Esophagus mucosa (tissue), 1 donor: ENCODE measurements around the gene MT3. TPM values are rescaled to one million over a fixed set of nuclear protein-coding genes. Genes with fewer than 3 reads are reported as not detected.
"Not testable (repeated sequence)": the region's sequence is repeated elsewhere in the genome, so short reads cannot be mapped to it uniquely, and the experiment has no call there.

Experiments used
- ATAC-seq: fragments of 200-7000 bp; cut with Tn5 transposase; one replicate; pipeline ENCODE4 v1.9.1; 2020
- total RNA-seq: library from RNA; stranded (reverse); gene quantifications from one replicate; pipeline ENCODE4 v1.2.4, GENCODE V29; 2023
- donor health status: DM: yes; HTN: yes; CAD: no.

The MT3 gene
- total RNA-seq, 1 donor from 2014 or later: not detected

DNA sequence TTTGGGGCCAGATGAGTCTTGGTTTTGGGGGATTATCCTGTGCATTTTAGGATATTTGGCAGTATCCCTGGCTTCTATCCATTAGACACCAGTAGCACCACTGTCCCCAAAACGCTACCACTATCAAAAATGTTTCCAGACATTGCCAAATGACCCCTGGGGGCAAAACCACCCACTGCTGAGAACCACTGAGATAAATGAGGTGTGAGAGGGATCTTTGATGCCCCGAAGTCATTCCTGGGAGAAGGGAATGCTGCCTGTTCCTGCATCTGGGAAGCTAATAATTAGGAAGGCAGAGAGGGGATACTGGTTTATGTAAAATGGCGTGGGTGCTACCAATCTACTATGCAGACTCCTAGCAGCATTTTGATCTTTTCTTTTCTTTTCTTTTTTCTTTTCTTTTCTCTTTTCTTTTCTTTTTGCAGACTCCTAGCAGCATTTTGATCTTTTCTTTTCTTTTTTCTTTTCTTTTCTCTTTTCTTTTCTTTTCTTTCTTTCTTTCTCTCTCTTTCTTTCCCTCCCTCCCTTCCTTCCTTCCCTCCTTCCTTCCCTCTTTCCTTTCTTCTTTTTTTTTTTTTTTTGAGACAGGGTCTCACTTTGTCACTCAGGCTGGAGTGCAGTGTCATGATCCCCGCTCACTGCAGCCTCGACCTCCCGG, 8.8 kb upstream of the MT3 start:
- ATAC-seq: no peak

DNA sequence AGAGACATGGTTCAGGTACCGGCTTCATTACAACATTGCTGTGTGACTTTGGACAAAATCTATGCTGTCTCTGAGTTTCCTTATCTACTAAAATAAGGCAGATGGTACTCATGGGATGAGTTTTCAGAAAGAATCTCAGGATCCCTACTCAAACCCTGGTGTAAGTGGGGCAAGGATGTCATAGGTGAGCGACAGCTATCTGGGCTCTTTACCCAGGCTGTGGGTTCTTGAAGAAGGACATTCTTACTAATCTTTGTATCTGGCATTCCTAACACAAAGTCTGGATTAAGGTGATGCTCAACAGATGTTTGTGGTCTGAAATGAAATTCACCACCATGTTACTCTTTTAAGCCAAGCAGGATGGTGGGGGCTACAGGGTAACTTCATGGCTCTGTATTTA, 6.4 kb upstream of the MT3 start:
- ATAC-seq: not testable (repeated sequence)

DNA sequence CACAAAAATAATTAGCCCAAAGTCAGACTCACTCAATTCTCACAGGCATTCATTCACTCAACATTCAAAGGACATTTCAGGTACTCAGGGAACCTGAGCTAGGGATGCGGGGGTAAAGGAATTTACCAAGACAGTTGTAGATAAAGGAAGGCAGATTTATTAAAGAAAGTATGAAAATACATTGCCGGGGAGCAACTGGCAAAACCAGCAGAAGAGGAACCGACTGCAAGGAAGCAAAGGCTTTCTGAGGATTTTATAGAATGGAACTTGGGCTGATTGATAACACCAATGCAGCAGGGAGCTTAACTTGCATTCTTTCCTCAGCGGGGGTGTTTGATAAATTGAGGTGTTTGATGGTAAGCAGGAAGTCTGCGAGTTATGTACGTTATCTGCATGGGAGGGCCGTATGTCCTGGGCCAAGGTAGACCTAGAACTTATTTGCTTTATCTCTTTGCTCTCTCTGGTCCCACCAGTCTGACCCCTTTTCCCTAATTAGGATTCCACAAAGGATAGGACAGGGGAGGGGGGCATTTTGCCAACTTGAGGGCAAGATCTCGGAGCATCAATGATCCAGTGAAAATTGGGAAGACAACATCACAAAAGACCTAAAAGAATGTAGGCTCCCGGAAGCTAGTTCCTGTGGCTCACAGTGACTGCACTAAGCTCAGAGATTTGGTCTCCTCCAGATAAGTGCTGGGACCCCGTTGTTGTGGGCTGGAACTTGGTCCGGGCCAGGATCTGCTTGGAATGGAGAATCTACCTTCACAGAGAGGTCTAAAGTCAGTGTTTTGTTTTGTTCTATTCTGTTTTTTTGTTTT, 5.8 kb upstream of the MT3 start:
- ATAC-seq: no peak

DNA sequence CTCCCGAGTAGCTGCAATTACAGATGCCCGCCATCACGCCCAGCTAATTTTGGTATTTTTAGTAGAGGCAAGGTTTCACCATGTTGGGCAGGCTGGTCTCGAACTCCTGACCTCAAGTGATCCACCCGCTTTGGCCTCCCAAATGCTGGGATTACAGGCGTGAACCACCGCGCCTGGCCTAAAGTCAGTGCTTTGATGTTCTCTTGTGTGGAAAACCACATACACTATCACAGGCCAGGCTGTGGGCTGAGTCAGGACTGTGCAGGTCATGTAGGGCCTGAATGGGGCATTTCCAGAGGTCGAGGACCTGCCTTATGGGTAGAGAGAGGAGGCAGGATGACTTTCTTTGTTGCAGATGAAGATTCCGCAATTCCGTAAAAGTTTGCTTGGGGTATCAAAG, 5.1 kb upstream of the MT3 start:
- no peak for ATAC-seq

DNA sequence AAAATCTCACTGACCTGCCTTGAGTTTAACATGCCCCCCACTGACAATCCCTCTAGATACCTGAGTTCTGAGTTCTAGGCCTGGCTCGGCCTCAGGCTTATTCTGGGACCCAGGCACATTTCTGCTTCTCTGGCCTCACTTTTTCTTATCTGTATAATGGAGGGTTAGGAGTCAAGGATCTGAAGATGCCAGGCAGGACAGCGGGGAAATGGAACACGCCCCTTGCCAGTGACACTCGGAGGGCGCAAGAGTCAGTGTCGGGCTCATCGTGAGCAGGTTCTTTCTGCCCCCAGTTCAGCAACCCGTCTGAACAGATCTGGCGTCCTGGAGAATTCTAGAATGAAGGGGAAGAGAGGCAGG, 567 bp upstream of the MT3 start:
- ATAC-seq: no peak

DNA sequence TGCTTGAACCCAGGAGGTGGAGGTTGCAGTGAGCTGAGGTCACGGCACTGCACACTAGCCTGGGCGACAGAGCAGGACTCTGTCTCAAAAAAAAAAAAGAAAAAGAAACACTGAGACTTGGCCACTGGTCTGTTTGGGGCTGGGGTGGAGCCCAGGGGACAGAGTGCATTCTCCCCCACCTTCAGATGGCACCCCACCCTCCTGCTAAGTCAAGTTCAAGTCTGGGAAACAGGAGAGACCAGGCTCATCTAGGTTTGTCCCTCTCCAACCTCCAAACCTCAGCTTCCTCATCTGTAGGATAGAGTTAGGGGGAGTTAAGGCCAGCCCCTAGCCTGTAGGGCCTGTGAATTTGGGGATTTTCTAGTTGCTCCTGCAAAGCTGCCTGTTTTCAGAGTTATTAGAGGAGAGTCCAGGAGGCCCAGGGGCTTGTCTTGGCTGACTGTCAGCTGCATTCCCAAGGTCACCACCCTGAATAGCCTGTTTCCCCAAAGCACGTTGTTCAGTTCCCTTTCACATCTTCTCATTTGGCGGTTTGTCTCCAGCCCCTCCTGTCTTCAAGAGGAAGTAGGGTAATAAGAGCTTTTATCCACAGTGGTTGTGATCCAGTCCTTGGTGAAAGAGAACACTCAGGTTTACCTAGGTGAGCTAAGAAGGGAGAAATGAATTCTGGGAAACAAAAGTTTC, 2.2 kb downstream of the MT3 start:
- no peak for ATAC-seq

DNA sequence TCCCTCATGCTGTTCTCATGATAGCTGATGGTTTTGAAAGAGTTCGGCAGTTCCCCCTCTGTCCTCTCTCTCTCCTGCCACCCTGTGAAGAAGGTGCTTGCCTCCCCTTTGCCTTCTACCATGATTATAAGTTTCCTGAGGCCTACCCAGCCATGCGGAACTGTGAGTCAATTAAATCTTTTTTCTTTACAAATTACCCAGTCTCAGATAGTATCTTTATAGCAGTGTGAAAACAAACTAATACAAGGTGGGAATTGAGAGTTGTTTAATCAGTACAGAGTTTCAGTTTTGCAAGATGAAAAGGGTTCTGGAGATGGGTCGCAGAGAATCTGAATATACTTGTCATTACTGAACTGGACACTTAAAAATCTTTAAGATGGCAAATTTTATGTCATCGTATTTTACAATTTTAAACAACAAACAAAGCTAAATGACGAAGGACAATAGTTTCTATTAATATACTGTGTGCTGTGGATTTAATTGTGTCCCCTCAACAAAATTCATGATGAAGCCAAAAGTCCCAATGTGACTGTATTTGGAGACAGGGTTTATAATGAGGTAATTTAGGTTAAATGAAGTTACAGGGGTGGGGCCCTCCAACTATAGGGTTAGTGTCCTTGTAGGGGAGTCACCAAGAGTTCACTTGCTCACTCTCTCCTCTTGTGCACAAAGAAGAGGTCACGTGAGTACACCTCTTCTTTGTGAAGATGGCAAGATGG, 4.4 kb downstream of the MT3 start:
- ATAC-seq: no peak

DNA sequence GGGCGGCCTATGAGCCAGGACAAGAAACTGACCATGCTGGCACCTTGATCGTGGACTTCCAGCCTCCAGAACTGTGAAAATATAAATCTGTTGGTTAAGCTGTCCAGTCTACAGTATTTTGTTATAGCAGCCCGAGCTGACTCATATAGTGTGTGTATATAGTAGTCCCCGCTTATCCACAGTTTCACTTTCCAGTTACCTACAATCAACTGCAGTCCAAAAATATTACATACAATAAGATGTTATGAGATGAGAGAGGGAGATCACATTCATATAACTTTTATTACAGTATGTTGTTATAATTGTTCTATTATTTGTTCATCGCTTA, 4.9 kb downstream of the MT3 start:
- ATAC-seq: no peak

DNA sequence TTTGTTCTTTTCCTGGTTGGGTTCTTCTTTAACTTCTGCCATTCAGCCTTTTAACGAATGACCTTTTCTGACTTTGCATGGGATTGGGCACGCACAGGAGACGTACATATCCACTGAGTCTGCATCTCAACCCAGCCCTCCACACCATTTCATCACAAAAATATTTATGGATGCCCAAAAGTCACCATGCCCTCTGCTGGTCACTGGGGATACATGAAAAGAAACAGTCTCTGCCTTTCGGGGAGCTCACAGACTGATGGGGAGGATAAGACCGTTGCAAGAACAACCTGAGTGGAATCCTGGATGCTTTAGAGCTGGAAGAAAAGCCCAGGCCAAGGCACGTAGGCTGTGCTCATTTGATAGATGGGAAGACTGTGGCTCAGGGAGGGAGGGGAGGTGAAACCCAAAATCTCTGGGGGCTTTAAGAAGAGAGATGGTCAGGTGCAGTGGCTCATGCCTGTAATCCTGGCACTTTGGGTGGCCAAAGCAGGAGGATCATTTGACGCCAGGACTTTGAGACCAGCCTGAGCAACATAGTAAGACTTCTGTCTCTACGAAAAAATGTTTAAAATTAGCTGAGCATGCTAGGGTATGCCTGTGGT, 11.2 kb downstream of the MT3 start:
- peak; percentile 63 for ATAC-seq

DNA sequence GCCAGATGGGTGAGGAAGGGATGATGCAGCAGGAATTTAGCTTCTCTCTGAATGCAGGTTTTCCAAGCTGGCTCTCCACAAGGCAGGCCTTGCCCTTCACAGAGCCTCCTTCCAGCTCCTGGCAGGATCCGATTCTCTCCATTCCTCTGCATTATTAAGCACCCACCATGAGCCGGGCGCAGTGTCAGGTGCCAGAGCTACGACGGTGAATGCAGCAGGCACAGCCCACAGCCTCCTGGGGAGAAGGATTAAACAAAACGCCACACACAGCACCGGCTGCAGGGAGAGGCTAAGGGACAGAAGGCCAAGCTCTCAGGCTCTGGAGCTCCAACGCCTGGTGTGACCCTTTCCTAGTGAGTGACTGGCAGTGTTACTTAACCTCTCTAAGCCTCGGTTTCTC, 12.0 kb downstream of the MT3 start:
- ATAC-seq: no peak

DNA sequence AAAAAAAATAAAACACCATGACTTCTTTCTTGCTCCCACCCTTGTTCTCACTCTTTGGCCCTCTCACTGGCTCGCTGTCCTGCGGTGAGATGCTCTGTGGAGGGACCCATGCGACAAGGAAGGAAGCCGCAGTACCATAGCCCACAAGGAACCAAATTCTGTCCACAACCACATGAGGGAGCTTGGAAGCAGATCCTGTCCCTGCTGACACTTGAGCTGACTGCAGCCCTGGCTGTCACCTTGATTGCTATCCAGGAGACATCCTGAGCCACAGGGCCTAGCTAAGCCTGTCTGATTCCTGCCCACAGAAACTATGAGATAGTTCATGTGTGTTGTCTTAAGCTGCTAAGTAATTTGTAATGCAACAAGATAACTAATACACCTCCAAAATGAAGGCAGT, 14.3 kb downstream of the MT3 start:
- ATAC-seq: no peak

DNA sequence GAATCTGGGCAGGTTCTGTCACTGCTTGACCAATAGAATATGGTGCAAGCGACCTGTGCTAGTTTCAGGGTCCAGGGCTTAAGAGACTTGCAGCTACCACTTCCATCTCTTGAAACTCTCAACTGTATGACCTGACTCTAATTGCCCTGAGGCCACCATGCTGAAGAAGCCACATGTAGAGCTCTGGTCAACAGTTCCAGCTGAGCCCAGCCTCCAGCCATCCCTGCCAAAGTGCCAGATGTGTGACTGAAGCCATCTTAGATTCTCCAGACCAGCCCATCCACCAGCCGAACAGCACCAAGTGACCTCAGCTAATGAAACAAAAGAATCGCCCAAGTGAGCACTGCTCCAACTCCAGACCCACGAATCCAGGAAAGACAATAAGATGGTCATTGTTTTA, 15.6 kb downstream of the MT3 start:
- no peak for ATAC-seq

DNA sequence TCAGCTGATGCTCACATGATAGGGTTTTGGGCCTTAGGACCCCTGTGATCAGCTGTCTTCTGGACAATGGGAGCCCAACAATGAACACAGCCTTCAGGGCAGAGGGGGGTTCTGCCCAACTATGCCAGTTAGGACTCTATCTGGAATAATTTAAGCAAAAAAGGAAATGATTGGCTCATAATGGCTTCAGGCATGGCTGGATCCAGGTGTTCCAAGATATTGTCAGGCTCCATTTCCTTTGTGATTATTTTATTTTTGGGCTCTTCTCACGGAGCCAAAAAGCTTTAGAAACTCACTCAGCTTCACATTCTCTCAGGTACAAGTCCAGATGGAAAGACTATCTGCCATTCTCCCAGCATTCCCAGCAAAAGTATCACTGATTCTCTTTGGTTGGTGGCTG, 16.1 kb downstream of the MT3 start:
- no peak for ATAC-seq

DNA sequence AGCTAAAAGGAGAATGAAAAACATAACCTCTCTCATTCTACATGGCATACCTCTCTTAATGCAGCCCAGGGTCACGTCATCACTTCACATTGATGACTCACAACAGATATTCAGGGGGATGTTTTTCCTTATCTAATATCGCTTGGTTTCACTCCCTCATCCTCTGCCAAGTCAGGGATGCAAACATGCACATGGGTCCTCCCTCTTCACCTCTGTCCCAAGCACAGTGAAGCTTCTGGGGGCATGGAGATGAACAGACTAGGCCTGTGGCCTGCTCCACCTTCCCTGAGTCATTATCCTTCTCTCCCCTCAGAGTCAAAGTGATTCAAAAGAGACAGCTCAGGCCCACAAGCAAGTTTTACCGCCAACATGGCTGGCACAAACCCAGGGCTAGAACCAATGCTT, 16.7 kb downstream of the MT3 start:
- ATAC-seq: no peak

DNA sequence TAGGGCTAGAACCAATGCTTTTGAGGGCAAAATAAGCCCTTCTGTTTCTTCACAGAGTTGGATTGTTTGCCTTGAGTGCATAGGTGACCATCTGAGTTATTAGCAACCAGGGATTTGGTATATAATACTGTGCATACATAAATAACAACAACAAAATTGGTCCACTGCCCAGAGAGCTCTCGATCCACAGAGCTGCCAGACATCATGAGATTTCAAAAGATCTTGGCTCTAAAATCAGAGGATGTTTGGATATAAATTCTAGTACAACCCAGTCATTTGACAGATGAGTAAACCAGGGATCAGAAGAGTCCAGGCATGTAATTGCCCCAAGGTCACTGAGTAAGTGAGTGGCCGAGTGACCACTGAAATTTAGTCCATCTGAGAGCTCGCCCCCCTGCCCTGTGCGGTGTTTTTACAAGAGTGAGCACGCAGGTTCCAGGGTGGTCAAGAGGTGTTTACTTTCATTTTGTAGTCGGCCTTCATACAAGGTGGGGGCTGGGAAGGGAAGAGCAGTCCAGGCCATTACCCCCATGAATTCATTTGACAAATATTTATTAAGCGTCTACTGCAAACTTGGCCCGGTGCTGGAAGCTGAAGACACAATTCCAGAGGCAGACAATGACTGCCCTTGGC, 17.3 kb downstream of the MT3 start:
- ATAC-seq: no peak

DNA sequence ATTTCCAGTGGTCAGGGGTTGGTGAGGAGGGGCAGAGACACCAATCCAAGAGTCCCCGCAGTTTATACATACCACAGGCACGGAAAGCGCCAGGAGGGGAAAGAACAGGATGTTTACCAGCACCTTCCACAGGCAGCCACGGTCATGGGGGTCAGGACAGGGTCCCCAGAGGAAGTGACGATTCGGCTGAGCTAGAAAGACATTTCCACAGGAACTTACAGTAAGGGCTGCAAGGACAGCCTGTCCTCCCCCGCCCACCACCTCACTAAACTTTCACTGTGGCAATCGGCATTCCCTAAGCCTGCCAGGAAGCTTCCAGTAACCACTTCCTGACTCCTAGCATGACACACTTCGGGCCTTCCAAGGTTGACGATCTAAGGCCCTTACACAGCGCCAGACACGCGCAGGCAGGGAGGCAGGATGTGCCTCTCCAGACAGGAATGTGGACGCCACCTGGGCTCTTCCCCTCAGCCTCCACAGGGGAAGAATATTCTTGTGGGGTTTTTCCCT, 17.8 kb downstream of the MT3 start:
- ATAC-seq: peak; percentile 65

DNA sequence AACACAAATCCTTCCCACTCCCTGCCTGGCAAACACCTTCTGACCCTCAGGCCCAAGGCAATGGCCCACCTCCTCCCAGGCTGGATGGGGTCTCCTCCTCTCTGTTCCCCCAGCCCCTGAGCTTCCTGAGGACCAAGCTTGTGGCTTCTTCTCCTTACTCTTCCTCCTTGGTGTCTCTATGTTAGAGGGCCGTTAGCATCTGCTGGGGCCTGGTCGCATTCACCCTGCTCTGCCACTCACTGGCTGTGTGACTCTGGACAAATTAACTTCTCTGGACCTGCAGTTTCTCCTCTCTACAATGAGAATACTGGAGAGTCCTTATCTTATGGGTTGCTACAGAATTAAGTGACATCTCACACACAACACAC, 18.3 kb downstream of the MT3 start:
- no peak for ATAC-seq

DNA sequence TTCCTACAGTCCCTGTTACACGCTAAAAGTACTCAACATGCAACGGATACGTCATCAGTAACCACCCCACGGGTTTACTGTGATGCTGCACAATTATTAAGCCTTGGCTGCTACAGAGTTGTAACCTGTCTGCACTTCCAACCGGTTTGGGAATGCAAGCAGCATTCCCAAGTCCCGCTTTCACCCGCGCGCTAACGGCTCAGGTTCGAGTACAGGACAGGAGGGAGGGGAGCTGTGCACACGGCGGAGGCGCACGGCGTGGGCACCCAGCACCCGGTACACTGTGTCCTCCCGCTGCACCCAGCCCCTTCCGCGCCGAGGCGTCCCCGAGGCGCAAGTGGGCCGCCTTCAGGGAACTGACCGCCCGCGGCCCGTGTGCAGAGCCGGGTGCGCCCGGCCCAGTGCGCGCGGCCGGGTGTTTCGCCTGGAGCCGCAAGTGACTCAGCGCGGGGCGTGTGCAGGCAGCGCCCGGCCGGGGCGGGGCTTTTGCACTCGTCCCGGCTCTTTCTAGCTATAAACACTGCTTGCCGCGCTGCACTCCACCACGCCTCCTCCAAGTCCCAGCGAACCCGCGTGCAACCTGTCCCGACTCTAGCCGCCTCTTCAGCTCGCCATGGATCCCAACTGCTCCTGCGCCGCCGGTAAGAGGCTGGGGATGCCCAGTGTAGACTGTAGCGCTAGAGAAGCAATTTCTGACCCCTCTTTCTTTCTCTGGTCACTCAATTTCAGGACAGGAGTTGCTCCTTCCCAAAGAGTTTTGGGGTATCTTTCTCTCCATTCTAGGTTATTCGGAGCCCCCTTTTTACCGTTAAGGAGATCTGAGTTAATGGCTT, 18.9 kb downstream of the MT3 start, which contains the start of gene MT2A:
Gene MT2A (plus strand): TSS at position 542 of the 833 bp plus-strand sequence. CDS start 72 bp downstream, at position 614.
- ATAC-seq: peak; percentile 90

DNA sequence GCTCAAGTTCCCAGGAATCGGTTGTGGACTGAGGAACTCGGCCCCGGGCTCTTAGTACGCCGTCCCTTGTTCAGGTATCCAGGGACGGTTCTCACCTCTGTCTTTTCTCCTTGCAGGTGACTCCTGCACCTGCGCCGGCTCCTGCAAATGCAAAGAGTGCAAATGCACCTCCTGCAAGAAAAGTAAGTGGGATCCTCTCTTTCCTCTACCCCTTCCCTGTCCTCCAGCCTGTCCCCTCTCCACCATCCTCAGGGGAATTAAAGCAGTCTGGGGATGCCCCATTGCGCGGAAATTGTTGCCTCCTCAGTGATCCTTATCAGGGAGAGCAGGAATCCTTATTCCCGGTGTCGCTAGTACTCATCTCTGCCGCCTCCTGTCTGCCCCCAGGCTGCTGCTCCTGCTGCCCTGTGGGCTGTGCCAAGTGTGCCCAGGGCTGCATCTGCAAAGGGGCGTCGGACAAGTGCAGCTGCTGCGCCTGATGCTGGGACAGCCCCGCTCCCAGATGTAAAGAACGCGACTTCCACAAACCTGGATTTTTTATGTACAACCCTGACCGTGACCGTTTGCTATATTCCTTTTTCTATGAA, 19.6 kb downstream of the MT3 start:
- ATAC-seq: no peak

DNA sequence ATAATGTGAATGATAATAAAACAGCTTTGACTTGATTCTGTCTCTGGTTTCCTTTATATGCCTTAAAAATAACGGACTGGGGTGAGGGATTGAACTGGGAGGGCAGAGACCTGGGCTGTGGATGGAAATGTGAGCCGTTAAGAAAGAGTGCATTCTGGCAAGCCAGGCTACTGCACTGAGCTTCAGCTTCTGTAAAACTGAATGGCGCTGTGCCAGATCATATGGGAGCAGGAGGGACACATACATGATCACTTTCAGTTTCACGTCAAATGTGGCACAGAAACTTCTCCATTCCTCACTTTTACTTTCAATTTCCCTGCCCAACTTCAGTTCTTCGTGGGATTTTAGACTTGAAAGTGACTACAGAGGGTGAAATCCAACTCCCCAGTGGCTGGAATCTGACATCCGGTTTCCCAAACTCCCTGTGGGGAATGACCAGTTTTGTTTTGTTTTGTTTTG, 20.2 kb downstream of the MT3 start:
- no peak for ATAC-seq
